Measurements from ENCODE around the gene MAMDC4.
"Not testable (repeated sequence)": the region's sequence is repeated elsewhere in the genome, so short reads cannot be mapped to it uniquely, and the experiment has no call there.

The MAMDC4 gene

DNA sequence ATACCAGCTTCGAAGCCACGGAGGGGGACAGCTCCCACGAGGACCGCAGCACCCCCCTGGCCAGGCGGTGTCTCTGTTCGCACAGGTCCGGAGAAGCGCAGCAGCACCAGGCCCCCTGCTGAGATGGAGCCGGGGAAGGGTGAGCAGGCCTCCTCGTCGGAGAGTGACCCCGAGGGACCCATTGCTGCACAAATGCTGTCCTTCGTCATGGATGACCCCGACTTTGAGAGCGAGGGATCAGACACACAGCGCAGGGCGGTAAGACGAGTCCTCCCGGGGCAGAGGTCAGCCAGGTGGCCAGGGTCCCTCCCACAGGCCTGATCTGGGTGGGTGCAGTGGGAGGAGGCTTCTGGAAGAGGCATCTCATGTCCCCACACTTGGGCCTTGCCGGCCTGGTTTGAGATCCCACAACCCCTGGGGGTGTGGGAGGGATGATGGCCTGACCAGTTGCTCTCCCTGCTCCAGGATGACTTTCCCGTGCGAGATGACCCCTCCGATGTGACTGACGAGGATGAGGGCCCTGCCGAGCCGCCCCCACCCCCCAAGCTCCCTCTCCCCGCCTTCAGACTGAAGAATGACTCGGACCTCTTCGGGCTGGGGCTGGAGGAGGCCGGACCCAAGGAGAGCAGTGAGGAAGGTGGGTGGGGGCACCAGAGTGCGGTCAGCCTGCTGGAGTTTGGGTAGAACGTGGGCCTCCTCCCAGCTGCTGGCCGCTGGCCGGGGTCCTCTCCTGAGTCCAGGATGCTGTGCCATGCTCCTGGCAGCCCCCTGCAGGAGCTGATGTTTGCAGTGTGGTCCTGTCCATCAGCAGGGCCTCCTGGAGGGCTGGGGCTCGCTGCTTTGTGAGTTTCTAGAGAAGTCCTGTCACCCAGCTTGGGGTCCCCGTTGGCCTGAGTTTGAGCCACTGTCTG is 12.7 kb upstream of the MAMDC4 start:
- DNase-seq = no peak

DNA sequence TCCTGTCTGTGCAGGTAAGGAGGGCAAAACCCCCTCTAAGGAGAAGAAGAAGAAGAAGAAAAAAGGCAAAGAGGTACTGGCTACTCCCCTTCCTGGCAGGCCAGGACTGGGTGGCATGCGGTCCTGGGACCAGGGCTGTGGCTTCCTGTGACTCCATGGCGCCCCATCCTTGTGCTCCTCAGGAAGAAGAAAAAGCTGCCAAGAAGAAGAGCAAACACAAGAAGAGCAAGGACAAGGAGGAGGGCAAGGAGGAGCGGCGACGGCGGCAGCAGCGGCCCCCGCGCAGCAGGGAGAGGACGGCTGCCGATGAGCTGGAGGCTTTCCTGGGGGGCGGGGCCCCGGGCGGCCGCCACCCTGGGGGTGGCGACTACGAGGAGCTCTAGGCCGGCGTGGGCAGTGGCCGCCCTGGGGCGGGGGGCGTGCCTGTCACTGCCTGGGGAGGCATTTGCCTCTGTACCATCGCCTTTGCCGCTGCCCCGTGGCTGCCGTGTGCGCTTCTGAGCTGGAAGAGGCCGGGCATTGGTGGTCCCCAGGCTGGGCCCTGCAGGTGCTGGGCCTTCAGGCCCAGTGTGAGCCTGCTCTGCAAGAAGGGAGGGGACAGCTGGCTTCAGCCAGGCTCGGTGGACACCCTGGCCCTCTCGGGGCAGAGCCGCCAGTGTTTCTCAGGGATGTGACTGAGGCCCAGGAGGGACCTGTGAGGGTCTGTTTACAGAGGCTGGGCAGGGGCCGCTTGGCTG is 11.8 kb upstream of the MAMDC4 start:
- no peak for DNase-seq

DNA sequence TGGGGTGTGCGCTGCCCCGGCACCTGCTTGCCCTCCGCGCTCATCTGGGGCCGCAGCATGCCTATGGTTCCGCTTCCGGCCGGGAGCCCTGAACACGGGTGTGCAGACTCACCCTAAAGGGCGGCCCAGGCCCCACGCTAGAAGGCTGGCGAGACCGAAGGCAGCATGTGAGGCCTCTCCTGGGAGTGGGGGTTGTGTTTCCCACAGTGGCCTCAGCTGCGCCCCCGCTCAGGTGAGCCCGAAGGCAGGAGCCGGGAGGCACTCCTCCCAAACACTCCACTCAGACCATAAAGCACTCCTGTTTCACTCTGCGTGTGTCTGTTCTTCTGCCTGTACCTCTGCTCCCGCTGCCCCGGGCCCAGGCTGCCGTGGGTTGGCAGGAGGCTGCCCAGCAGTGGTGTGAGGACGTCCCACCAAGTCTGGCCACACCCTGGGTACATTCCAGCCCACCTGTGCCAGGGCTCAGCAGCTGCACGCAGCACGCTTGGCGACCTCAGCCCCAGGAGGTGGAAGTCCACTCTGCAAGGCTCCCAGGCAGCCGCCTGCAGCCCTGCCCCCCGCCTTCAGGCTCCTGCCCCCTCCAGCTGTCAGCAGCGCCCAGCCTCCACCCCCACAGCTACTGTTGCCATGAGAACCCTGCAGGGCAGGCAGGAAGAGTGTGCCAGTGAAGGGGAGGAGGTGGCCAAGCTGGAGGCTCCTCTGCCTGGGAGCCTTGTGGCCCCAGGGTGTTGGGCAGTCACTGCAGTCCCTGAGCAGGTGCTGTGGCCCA is 11.1 kb upstream of the MAMDC4 start:
- DNase-seq = peak; percentile 52

DNA sequence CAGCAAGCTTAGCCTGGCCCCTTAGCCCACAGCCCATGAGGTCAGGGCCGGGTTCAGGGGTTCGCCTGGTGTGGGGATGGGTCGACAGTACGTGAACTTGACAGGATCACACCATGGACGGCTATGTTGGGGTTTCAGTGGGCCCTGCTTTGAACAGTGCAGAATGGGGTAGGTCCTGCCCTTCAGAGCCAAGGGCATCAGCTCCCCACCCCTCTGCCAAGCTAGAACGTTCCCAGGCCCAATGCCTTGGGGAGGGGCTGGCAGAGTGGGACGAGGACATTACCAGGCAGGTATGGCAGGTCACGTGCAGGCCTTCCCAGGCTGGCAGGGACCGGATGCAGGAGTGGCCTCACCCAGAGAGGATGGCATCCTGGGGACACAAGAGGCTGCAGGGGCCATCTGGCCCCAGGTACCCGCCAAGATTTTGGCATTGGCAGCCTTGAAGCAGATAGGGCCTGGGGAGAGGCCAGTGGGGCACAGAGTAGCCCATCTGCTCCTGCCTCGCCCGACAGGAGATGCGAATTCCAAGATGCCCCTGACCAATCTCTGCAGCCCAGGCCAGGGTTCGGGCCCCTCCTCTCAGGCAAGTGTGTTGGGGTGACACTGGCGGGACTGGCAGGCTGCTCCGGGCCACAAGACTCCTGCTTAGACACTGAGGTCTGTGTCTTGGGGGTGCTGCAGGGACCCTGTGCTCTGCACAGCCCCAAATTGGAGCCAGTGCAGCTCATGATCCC is 10.3 kb upstream of the MAMDC4 start:
- DNase-seq = not testable (repeated sequence)

DNA sequence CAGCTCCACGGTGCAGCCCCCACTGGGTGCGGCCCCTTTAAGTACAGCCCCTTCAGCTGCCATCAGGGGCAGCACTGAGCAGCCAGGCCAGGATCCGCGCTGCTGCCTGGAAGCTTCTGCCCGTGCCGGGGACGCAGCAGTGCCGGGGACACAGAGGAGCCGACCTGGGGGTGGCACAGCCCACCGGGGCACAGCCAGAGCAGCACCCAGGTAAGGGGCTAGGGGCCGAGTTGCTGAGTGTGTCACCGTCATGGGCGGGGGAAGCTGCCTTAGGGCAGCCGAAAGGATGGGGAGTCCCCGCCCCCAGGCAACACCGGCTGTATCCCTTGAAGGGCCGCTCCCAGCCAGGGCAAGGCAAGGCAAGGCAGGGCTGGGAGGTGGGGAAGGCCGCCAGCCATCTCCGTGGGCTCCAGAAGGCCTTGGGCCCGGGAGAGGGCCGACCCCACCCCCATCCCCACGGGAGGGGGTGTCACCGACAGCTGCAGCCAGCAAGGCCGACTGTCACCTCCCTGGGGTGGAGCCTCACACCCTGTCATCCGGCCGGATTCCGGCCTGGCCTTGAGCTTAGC is 9.7 kb upstream of the MAMDC4 start, which contains the start of gene AJM1:
AJM1 (plus strand) TSS at position 99 of the 569 bp plus-strand sequence. CDS start 1,937 bp downstream, outside the sequence.
- DNase-seq = peak; percentile 57

DNA sequence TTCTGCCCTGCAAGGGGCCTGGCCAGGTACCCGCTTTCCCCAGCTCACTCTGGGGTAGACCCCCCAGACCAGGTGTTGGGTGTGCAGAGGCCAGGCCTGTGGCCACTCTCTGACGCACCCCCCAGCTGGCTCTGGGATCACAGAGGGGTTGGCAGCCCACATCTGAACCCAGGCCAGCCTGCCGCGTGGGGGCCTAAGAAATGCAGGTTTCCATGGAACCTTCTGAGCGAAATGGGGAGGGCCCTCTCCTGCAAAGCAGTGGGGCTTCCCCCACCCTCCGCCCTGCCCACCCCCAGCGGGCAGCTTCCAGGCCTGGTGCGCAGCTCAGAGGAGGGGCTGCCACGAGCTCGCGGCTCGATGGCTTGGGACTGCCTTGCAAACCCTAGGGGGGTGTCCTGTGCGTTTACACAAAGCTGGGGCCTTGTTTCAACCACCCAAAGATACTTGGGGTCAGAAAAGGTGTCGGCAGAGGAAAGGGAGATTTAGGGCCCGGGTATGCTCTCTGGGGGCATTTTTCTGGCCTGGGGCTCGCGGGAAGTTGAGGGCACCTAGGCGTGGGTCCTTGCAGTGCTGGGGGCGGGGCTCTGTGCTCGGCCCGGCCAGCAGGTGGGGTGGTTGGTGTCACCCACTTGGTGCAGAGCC is 8.9 kb upstream of the MAMDC4 start:
- DNase-seq = not testable (repeated sequence)

DNA sequence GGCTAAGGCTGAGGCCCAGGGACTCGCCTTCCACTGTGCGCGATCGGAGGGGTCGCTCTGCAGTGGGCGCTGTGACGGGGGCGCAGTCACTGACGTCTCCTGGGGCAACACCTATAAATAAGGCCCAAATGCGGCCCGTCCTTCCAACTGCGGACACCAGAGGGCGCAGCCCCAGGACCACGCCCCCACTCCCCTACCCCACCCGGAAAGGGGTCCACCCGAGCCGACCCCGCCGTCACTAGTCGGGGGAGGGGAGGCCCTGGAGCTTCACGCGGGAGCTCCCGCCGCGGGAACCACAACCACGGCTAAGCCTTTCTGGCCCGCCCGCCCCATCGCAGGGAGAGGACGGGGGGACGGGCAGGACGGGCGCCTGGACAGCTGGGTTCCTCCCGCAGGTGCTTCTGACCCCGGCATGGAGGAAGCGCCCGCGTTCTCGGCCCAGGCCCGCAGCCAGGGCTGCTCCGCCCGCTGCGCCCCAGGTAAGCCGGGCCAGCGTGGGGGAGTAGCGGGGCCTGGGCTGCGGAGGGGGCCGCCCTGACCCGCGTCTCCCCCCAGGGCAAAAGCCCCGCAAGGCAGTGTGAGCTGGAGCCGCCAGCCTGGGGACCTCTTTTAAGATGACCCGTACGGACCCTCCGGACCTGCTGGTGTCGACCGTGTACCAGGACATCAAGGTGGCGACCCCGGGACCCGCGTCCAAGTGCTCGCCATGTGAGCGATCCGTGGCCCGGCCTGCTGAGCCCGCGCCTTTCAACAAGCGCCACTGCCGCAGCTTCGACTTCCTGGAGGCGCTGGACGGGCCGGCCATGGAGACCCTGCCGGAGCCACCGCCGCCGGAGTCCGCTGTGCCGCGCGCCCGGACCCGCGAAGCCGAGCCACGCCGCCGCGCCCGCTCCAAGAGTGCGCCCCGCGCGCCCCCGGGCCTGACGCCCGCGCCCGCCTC is 8.1 kb upstream of the MAMDC4 start:
- not testable (repeated sequence) for DNase-seq

DNA sequence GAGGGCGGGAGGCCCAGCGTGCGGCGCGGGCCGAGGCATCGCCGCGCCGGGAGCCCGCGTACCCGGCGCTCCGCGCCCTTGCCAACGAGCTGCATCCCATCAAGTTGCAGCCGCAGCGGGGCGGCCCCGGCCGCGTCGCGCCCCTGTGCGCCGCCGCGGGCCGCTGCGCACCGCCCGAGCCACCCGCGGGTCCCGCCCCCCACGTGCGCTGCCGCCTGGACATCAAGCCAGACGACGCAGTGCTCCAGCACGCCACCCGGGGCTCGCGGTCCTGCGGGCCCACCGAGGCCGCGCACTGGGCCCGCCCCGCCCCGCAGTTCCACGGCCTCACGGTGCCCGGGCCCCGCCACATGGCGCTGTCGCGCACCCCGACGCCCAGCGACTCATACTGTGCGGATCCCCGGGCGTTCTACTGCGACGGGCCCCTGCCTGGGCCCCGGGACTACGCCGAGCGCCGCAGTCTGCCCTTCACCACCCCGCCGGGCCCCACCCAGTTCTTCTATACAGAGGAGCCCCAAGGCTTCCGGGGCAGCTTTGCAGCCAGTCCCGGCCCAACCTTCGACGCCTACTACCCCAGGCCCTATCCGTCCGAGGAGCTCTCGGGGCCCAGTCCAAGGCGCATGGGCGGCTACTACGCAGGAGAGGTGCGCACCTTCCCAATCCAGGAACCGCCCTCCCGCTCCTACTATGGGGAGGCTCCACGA is 7.2 kb upstream of the MAMDC4 start:
- DNase-seq = no peak

DNA sequence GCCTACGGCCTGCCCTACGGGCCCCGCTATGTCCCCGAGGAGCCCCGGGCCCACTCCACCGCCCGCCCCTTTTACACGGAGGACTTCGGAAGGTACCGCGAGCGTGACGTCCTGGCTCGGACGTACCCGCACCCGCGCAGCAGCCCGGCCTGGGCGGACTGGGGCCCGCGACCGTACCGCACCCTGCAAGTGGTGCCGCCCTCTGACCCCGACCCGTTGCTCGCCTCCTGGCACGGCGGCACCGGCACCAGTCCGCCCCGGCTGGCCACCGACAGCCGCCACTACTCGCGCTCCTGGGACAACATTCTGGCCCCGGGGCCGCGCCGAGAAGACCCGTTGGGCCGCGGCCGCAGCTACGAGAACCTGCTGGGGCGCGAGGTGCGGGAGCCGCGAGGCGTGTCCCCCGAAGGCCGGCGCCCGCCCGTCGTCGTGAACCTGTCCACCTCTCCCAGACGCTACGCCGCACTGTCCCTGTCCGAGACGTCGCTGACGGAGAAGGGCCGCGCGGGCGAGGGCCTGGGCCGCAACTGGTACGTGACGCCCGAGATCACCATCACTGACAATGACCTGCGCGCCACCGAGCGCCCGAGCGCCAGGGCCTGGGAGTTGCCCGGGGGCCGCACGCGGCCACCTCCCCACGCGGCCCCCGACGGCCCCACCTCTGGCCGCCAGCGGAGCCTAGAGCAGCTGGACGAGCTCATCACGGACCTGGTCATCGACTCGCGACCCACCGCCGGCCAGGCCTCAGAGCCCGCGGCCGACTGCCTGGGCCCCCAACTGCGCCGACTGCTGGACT is 6.5 kb upstream of the MAMDC4 start:
- no peak for DNase-seq

DNA sequence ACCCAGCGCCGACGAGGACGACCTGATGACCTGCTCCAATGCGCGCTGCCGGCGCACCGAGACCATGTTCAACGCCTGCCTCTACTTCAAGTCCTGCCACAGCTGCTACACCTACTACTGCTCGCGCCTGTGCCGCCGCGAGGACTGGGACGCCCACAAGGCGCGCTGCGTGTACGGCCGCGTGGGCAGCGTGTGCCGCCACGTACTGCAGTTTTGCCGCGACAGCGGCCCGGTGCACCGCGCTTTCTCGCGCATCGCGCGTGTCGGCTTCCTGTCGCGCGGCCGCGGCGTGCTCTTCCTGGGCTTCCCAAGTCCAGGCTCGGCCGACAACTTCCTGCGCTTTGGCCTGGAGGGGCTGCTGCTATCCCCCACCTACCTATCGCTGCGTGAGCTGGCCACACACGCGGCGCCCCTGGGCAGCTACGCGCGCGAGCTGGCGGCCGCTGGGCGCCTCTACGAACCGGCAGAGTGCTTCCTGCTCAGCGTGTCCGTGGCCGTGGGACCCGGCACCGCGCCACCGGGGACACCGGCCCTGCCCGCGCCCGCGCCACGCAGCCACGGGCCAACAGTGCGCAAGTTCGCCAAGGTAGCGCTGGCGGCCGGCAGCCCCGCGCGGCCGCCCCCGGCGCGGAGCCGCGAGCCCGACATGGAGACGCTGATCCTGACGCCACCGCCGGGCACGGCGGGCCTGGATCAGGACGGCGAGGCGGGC is 5.6 kb upstream of the MAMDC4 start:
- DNase-seq = no peak

DNA sequence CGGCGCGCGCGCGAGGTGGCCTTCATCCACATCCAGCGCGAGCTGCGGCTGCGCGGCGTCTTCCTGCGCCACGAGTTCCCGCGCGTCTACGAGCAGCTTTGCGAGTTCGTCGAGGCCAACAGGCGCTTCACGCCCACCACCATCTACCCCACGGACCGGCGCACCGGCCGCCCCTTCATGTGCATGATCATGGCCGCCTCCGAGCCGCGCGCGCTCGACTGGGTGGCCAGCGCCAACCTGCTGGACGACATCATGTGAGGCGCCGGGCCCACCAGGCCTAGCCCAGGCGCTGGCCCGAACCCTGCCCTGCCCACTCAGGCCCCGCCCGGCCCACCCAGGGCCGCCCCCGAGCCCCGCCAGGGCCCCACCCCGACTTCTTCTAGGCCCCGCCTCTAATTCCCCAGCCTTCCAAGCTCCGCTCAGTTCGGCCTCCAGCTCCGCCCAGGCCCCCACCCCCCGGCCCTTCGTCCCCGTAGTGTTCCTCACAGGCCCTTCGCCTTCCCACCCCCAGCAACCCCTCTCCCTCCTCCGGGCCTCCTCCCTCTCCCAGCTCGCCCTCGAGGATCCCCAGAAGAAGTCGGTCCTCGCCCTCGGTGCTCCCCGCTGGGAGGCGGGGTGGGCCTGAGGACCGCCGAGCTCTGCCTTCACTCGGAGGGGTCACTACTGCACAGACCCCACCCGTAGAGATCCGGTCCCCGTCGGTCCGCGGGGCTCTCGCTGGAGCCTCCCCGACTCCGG is 4.9 kb upstream of the MAMDC4 start:
- DNase-seq = no peak

DNA sequence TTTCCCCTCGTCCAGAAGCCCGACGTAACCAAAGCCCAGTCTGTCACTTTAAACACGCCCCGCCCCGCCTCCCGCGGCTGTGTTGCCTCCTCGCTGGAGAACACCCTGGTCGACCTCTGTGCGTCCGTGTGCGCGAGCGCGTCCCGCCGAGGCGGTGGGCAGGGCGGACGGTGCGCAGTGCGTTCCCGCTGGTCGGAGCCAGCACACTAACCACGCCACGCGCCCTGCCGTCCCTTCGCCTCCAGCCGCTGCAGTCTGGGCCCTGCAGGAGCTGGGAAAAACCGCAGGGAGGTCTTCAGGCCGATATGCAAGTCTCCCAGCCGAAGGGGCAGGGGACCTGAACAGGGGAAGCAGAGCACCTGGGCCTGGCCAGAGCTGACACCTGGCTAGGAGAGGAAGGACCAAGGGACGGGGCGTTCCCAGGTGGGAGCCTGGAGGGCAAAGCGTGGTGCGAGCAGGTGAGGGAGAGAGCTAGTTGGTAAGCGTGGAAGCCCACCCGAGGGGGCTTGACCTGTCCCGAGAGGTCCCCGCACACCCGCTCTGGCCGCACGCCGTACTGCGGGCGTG is 4.2 kb upstream of the MAMDC4 start:
- peak; percentile 45 for DNase-seq

DNA sequence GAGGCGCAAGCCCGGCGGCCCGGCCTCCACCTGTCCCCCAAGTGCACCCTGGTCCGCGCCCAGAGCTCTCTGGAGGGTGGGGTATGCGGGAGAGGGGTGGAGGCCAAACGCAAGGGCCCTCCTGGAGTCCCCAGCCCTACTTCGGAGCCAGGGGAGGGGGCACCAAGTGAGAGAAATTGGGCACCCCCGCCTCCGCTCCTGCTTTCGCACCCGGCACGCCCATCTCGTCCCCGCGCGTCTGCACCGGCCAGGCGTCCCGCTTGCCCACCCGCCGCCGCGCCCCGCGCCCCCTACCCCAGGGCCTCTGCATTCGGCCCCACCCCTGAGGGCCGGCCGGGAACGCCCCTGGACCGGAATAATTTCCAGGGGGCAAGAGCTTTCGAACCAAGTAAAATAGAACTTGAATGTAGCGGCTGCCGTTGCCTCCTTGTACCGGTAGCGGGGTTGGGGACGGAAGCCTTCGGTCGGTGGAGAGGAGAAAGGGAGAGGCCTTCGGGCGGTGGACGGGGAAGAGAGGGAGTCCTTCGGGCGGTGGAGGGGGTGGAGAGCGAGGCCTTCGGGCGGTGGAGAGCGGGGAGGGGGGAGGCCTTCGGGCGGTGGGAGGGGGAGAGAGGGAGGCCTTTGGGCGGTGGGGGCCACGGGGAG is 3.6 kb upstream of the MAMDC4 start:
- DNase-seq = peak; percentile 40

DNA sequence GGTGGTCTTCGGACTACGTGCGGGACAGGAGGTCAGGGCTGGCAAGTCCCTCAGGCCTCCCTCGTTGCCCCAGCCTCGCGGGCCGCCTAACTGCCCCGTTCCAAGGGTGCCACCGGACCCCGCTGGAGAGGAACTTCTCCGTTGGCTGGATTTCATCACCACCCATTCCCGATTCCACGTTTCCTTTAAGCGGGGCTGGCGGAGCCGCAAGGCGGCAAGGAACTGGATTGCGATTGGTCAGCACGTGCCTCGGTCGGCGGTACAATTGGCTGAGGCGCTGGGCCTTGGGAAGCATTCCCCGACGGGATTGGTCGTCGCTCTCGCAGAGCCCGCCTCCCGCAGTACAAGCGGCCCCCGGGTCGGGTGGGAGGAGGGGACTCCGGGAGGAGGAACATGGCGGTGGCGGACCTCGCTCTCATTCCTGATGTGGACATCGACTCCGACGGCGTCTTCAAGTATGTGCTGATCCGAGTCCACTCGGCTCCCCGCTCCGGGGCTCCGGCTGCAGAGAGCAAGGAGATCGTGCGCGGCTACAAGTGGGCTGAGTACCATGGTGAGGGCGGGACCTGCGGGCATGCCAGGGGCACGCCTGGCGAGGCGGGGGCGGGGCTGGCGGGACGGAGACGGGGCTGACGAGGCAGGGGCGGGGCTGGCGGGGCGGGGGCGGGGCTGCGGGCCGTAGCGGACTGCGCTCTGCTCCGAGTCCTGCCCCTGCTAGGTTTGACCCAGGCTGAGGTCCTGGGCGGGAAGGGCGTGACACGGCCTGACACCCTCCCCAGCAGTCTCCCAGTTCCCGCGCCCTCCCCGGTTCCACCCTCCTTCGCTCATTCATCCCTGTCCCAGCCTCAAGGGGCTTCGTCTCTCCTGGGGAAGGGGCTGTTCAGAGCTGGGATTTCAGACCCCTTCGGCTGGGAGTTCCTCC is 2.8 kb upstream of the MAMDC4 start, which contains the start of gene PHPT1:
PHPT1 (plus strand) TSS at position 372 of the 922 bp plus-strand sequence; CDS start at position 394, 22 bp downstream.
- DNase-seq = peak; percentile 99
